Neural cell (in vitro differentiated cells): ENCODE measurements around the gene TRMT1. TPM values are rescaled to one million over a fixed set of nuclear protein-coding genes. Genes with fewer than 3 reads are reported as not detected.

Experiments
- H2AFZ ChIP-seq: fragments of 200-600, 300-800 bp; sonication (generic), shearing (Covaris generic); 2 replicates; pipeline ENCODE4 v1.6.0; 2014; ENCODE audit warnings: low read depth, mild to moderate bottlenecking, antibody characterized with exemption, low read length, moderate library complexity
- H3F3A ChIP-seq: fragments of 200-600 bp; shearing (Covaris generic); 2 replicates; pipeline ENCODE4 v1.6.1; 2016; ENCODE audit warnings: mild to moderate bottlenecking, moderate library complexity, mixed read lengths, antibody characterized with exemption, low read length; ENCODE audit not compliant: insufficient read depth, poor library complexity, severe bottlenecking
- H3K27ac ChIP-seq: fragments of 200-600, 300-800 bp; sonication (generic), shearing (Covaris generic); 2 replicates; pipeline ENCODE4 v1.5.1; 2014; ENCODE audit warnings: mild to moderate bottlenecking, low read length, moderate library complexity
- H3K27me3 ChIP-seq: fragments of 300-800, 200-600 bp; sonication (generic), shearing (Covaris generic); 2 replicates; pipeline ENCODE4 v1.6.0; 2014; ENCODE audit warnings: mild to moderate bottlenecking, low read depth, low read length, moderate library complexity; ENCODE audit not compliant: insufficient read depth
- H3K36me3 ChIP-seq: fragments of 300-800, 200-600 bp; sonication (generic), shearing (Covaris generic); 2 replicates; pipeline ENCODE4 v1.5.1; 2014; ENCODE audit warnings: mild to moderate bottlenecking, antibody characterized with exemption, low read length, moderate library complexity; ENCODE audit not compliant: insufficient read depth
- H3K4me2 ChIP-seq: fragments of 300-800, 200-600 bp; sonication (generic), shearing (Covaris generic); 2 replicates; pipeline ENCODE4 v1.6.0; 2014; ENCODE audit warnings: mild to moderate bottlenecking, low read length
- H3K4me3 ChIP-seq: fragments of 300-800, 200-600 bp; sonication (generic), shearing (Covaris generic); 2 replicates; pipeline ENCODE4 v1.5.1; 2014; ENCODE audit warnings: mild to moderate bottlenecking, low read length, moderate library complexity
- H3K79me2 ChIP-seq: fragments of 200-600 bp; shearing (Covaris generic); replicated peaks from 2 replicates; pipeline ENCODE4 v1.6.0; 2014; ENCODE audit warnings: mild to moderate bottlenecking, low read length, moderate library complexity; ENCODE audit not compliant: insufficient read depth
- H3K9ac ChIP-seq: fragments of 300-800, 200-600 bp; sonication (generic), shearing (Covaris generic); 2 replicates; pipeline ENCODE4 v1.6.1; 2016; ENCODE audit warnings: mild to moderate bottlenecking, low read length, mixed read lengths
- H3K9me2 ChIP-seq: fragments of 200-600 bp; shearing (Covaris generic); 2 replicates; pipeline ENCODE4 v1.6.1; 2016; ENCODE audit warnings: mild to moderate bottlenecking, low read length, mixed read lengths; ENCODE audit not compliant: insufficient read depth
- H3K9me3 ChIP-seq: fragments of 200-600, 300-800 bp; sonication (generic), shearing (Covaris generic); 2 replicates; pipeline ENCODE4 v1.6.1; 2016; ENCODE audit warnings: mild to moderate bottlenecking, mixed run types, low read length, moderate library complexity, mixed read lengths
- H4K20me1 ChIP-seq: fragments of 200-600 bp; shearing (Covaris generic); 2 replicates; pipeline ENCODE4 v1.6.1; 2016; ENCODE audit warnings: mild to moderate bottlenecking, mixed run types; ENCODE audit not compliant: insufficient read depth
- CTCF ChIP-seq: fragments of 450-650 bp; IDR thresholded peaks from 2 replicates; pipeline ENCODE4 v1.5.1; 2014; ENCODE audit warnings: antibody characterized with exemption, mild to moderate bottlenecking, moderate library complexity; ENCODE audit not compliant: poor library complexity, severe bottlenecking
- EP300 ChIP-seq: fragments of 450-650 bp; conservative IDR thresholded peaks from 2 replicates; pipeline ENCODE4 v1.6.1; 2014; ENCODE audit warnings: antibody characterized with exemption, mild to moderate bottlenecking, moderate library complexity; ENCODE audit not compliant: poor library complexity, severe bottlenecking
- EZH2 ChIP-seq: fragments of 200-600, 300-800 bp; shearing (Covaris generic), sonication (generic); IDR thresholded peaks from 2 replicates; pipeline ENCODE4 v1.6.1; 2014; ENCODE audit warnings: antibody characterized with exemption, low read length, borderline replicate concordance, mild to moderate bottlenecking; ENCODE audit not compliant: insufficient read depth, poor library complexity, severe bottlenecking
- MXI1 ChIP-seq: fragments of 450-650 bp; conservative IDR thresholded peaks from 2 replicates; pipeline ENCODE4 v1.6.1; 2014; ENCODE audit warnings: antibody characterized with exemption, mild to moderate bottlenecking; ENCODE audit not compliant: poor library complexity, severe bottlenecking
- POLR2AphosphoS5 ChIP-seq: IDR thresholded peaks from 2 replicates; pipeline ENCODE4 v1.6.1; 2012
- RAD21 ChIP-seq: fragments of 450-650 bp; conservative IDR thresholded peaks from 2 replicates; pipeline ENCODE4 v1.6.1; 2014; ENCODE audit warnings: antibody characterized with exemption, mild to moderate bottlenecking, moderate library complexity
- REST ChIP-seq: IDR thresholded peaks from 2 replicates; pipeline ENCODE4 v1.6.1; 2012; ENCODE audit warnings: borderline replicate concordance
- SMC3 ChIP-seq: fragments of 450-650 bp; conservative IDR thresholded peaks from 2 replicates; pipeline ENCODE4 v1.6.1; 2014; ENCODE audit warnings: antibody characterized with exemption, mild to moderate bottlenecking, moderate library complexity; ENCODE audit not compliant: poor library complexity
- TAF1 ChIP-seq: IDR thresholded peaks from 2 replicates; pipeline ENCODE4 v1.6.1; 2012; ENCODE audit warnings: low read depth
- polyA plus RNA-seq: library from polyadenylated mRNA; depleted of rRNA; stranded (reverse); fragments of >200 nt; gene quantifications from 2 replicates; pipeline ENCODE4 v1.2.3, GENCODE V29; 2014

The TRMT1 gene
- polyA plus RNA-seq, 1 donor from 2014 or later: 94.4 TPM

GRCh38 chr19:13094106-13094504 is 22.4 kb downstream of the TRMT1 start:
- Histone ChIP-seq H3F3A (no peaks in the 10 kb centered on the region), H4K20me1 (no peaks in the 10 kb centered on the region), H3K4me3 (no peak overlapping the region), H3K4me2 (no peak overlapping the region), H3K9ac (no peak overlapping the region), H3K9me3 (no peaks in the 10 kb centered on the region), H3K27me3 (peaks cover 52% of the 10 kb centered on the region), H3K27ac (no peak overlapping the region), H2AFZ (no peak overlapping the region), H3K36me3 (no peaks in the 10 kb centered on the region), H3K79me2 (no peaks in the 10 kb centered on the region), H3K9me2 (no peaks in the 10 kb centered on the region)
- TF ChIP-seq SMC3 (no peak), CTCF (no peak), TAF1 (no peak), MXI1 (no peak), EP300 (no peak), EZH2 (no peak), POLR2AphosphoS5 (no peak), REST (no peak), RAD21 (no peak)

GRCh38 chr19:13093407-13094105 is 23.0 kb downstream of the TRMT1 start:
- H3K79me2 ChIP-seq: no peaks in the 10 kb centered on the region
- no peak overlapping the region for H2AFZ ChIP-seq
- H3K4me2 ChIP-seq: no peak overlapping the region
- H3K36me3 ChIP-seq: no peaks in the 10 kb centered on the region
- peaks cover 47% of the 10 kb centered on the region for H3K27me3 ChIP-seq
- no peak overlapping the region for H3K9ac ChIP-seq
- H3K4me3 ChIP-seq: no peak overlapping the region
- H3K9me3 ChIP-seq: no peaks in the 10 kb centered on the region
- no peaks in the 10 kb centered on the region for H3F3A ChIP-seq
- TF ChIP-seq RAD21 (peak; percentile 99), SMC3 (peak; percentile 99), EP300 (no peak), CTCF (peak; percentile 97), EZH2 (no peak), POLR2AphosphoS5 (no peak), MXI1 (no peak)
- no peaks in the 10 kb centered on the region for H4K20me1 ChIP-seq
- no peak overlapping the region for H3K27ac ChIP-seq
- H3K9me2 ChIP-seq: no peaks in the 10 kb centered on the region
